Measurements from ENCODE around the gene RNF114. TPM values are rescaled to one million over a fixed set of nuclear protein-coding genes. Genes with fewer than 3 reads are reported as not detected.
"Not testable (repeated sequence)": the region's sequence is repeated elsewhere in the genome, so short reads cannot be mapped to it uniquely, and the experiment has no call there.

Gene RNF114
- total RNA-seq, 1 donor from 2014 or later, result 46.8 TPM

- no peak for DNase-seq (ENCODE audit: low spot score)
- TF ChIP-seq CTCF (IDR thresholded peaks at IDR 0.05; ENCODE audit: unreplicated experiment), result no peak
- H3K36me3 Mint-ChIP-seq (ENCODE audit: low read depth, unreplicated experiment), result peaks cover 7% of the 10 kb centered on the region
- no peaks in the 10 kb centered on the region for H3K9me3 Mint-ChIP-seq (ENCODE audit: unreplicated experiment)
- peaks cover 34% of the 10 kb centered on the region for H3K4me1 Mint-ChIP-seq (ENCODE audit: unreplicated experiment)
- no peak overlapping the region for H3K4me3 Mint-ChIP-seq (ENCODE audit: unreplicated experiment)
- H3K27ac Mint-ChIP-seq (ENCODE audit: unreplicated experiment), result no peak overlapping the region
- H3K27me3 Mint-ChIP-seq (ENCODE audit: unreplicated experiment), result peaks cover 3% of the 10 kb centered on the region
These were observed 57.1 kb downstream of the RNF114 start for GRCh38 chr20:49993301-49993751.

- TF ChIP-seq CTCF (IDR thresholded peaks at IDR 0.05; ENCODE audit: unreplicated experiment), result no peak
- Mint-ChIP-seq H3K36me3 (ENCODE audit: low read depth, unreplicated experiment) (no peaks in the 10 kb centered on the region), H3K27ac (ENCODE audit: unreplicated experiment) (no peak overlapping the region), H3K4me3 (ENCODE audit: unreplicated experiment) (no peak overlapping the region), H3K27me3 (ENCODE audit: unreplicated experiment) (peaks cover 3% of the 10 kb centered on the region), H3K9me3 (ENCODE audit: unreplicated experiment) (no peaks in the 10 kb centered on the region), H3K4me1 (ENCODE audit: unreplicated experiment) (peaks cover 14% of the 10 kb centered on the region)
- DNase-seq (ENCODE audit: low spot score), result no peak
These were observed 59.4 kb downstream of the RNF114 start for GRCh38 chr20:49995586-49995985.

GRCh38 chr20:49998478-49999188 is 62.4 kb downstream of the RNF114 start:
- not testable (repeated sequence) for H3K9me3 Mint-ChIP-seq (ENCODE audit: unreplicated experiment); H3K27ac Mint-ChIP-seq (ENCODE audit: unreplicated experiment); H3K4me3 Mint-ChIP-seq (ENCODE audit: unreplicated experiment)

GRCh38 chr20:49999329-49999728 is 63.1 kb downstream of the RNF114 start:
- Mint-ChIP-seq H3K27ac (ENCODE audit: unreplicated experiment) (no peak overlapping the region), H3K4me1 (ENCODE audit: unreplicated experiment) (peaks cover 14% of the 10 kb centered on the region), H3K9me3 (ENCODE audit: unreplicated experiment) (no peaks in the 10 kb centered on the region), H3K4me3 (ENCODE audit: unreplicated experiment) (no peak overlapping the region), H3K36me3 (ENCODE audit: low read depth, unreplicated experiment) (no peaks in the 10 kb centered on the region), H3K27me3 (ENCODE audit: unreplicated experiment) (peaks cover 2% of the 10 kb centered on the region)
- no peak for DNase-seq (ENCODE audit: low spot score)
- no peak for TF ChIP-seq CTCF (IDR thresholded peaks at IDR 0.05; ENCODE audit: unreplicated experiment)

More at GRCh38 chr20:49998478-49999188, 62.4 kb downstream of the RNF114 start:
- not testable (repeated sequence) for H3K27me3 Mint-ChIP-seq (ENCODE audit: unreplicated experiment); H3K36me3 Mint-ChIP-seq (ENCODE audit: low read depth, unreplicated experiment); DNase-seq (ENCODE audit: low spot score)
- H3K4me1 Mint-ChIP-seq (ENCODE audit: unreplicated experiment), result peaks cover 14% of the 10 kb centered on the region

- H3K4me1 Mint-ChIP-seq (ENCODE audit: unreplicated experiment), result peaks cover 24% of the 10 kb centered on the region
- H3K27me3 Mint-ChIP-seq (ENCODE audit: unreplicated experiment); H3K36me3 Mint-ChIP-seq (ENCODE audit: low read depth, unreplicated experiment); H3K4me3 Mint-ChIP-seq (ENCODE audit: unreplicated experiment); DNase-seq (ENCODE audit: low spot score); H3K9me3 Mint-ChIP-seq (ENCODE audit: unreplicated experiment): not testable (repeated sequence)
- peak overlapping the region; percentile 11 for H3K27ac Mint-ChIP-seq (ENCODE audit: unreplicated experiment)
These were observed 64.5 kb downstream of the RNF114 start for GRCh38 chr20:50000548-50001222.

- H3K27ac Mint-ChIP-seq (ENCODE audit: unreplicated experiment), result no peak overlapping the region
- no peaks in the 10 kb centered on the region for H3K9me3 Mint-ChIP-seq (ENCODE audit: unreplicated experiment)
- DNase-seq (ENCODE audit: low spot score), result no peak
- no peak overlapping the region for H3K4me3 Mint-ChIP-seq (ENCODE audit: unreplicated experiment)
- no peaks in the 10 kb centered on the region for H3K27me3 Mint-ChIP-seq (ENCODE audit: unreplicated experiment)
- no peaks in the 10 kb centered on the region for H3K36me3 Mint-ChIP-seq (ENCODE audit: low read depth, unreplicated experiment)
- peaks cover 26% of the 10 kb centered on the region for H3K4me1 Mint-ChIP-seq (ENCODE audit: unreplicated experiment)
- TF ChIP-seq CTCF (IDR thresholded peaks at IDR 0.05; ENCODE audit: unreplicated experiment), result no peak
These were observed 65.7 kb downstream of the RNF114 start for GRCh38 chr20:50001784-50002311.
